GM15510 (cell line): ENCODE results near the gene ZMIZ1.

Experiments
- POLR2A ChIP-seq: IDR thresholded peaks from 3 replicates; pipeline ENCODE4 v1.6.1; 2011; ENCODE audit warnings: borderline replicate concordance; ENCODE audit not compliant: insufficient read length; ENCODE audit errors: extremely low read depth

Gene ZMIZ1

DNA sequence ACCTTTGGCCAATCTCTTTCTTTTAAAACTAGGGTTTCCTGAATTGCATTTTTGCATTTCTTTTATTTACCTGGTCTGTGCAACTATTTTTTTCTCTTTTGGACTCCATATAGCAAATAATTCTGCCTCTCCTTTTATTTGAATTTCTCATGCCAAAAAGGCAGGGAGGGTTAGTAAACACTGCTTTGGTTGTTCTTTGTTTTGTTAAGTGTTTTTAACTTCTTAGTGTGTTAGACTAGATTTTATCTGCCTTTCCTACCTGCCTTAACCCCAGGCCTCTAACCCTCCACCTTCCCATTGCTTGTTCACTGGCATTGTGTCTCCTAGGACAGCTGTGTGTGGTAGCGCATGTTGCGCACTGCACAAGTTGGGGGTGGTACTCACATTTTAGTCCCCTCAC is 18.1 kb downstream of the ZMIZ1 start:
- no peak for TF ChIP-seq POLR2A

GRCh38 chr10:79087721-79088120 is 19.0 kb downstream of the ZMIZ1 start:
- TF ChIP-seq POLR2A, result no peak

DNA sequence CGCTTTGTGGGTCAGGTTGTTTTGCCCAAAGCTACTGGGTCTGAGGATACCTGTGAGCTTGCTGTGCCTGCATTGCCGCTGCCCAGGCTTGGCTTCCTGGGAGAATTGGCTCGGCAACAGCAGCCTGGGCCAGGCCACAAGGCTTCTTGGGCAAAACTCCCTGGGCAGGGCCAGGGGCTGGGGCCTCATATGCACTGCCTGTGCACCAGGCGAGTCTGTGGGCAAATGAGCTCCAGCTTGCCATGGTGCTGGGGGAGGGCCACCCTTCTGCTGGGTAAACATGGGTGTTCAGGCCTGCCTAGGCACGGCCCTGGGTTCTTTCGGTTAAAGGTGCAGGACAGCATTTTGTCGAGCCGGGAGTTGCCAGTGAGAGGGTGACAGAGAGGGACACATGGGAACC is 19.4 kb downstream of the ZMIZ1 start:
- TF ChIP-seq POLR2A, result no peak

DNA sequence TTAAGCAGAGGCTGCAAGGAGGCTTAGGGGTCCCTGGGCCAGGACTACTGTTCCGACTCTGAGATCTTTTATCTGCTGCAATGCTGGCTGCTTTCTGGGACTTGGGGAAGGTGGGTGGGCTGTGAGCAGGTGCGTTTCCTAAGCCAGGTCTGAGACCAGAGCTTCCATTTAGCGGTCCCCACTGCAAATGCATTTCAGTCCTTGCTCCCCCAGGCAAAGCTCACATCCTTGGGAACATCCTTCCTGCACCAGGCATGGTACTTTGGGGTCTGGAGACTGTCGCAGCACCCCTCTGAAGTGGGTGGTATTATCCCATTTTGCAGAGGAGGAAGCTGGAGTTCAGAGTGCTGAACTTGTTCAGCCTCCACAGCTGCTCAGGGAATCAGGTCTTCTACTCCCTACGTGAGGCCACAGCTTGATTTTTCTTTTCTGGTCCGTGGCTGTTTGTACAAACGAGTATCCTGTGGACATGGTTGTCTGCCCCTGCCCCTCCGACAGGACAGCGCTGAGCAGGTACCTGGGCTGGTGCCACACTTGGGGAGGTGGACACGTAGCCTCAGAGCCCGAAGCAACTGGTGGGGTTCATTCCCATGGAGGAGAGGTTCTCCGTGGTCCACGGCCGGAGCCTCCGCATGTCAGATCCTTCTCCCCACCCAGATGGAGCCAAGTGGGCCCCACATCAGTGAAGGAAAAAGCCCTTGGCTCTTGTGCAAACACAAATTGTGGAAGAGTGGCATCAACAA is 20.0 kb downstream of the ZMIZ1 start:
- TF ChIP-seq POLR2A, result no peak

GRCh38 chr10:79089632-79090031 is 20.9 kb downstream of the ZMIZ1 start:
- TF ChIP-seq POLR2A, result no peak

DNA sequence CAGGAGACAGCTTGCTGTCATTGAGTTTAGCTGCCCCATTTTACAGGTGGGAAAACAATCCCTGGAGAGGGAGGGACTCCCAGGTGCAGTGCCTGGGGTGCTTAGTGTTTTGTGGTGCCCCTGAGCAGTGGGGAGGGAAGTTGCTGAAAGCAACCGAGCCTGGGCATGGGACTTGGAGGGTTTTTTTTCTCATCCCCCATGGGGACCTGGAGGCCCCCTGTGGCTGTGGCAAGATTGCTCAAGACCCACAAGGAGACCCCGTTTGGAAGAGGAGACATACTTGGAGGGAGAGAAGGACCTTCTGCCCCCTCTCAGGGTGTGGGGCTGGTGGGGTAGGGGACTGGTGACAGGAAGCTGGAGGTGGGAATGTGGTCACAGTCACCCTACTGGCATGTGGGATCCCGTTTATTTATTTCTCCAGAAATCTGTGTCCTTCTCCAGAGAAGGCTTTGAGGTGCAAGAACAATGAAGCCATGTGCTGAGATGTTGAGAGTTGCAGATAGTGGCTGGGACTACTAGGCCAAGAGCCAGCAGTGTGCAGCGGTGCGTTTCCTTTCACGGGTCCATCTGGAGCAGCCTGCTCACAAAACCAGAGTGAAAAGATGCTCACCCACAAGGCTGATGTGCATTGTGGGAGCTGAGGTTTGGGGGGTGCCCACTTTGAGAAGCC is 21.5 kb downstream of the ZMIZ1 start:
- no peak for TF ChIP-seq POLR2A

- TF ChIP-seq POLR2A, result no peak
Measured at GRCh38 chr10:79092292-79092896, 23.6 kb downstream of the ZMIZ1 start.

- TF ChIP-seq POLR2A, result no peak
Measured at GRCh38 chr10:79093658-79094411, 25.1 kb downstream of the ZMIZ1 start.

DNA sequence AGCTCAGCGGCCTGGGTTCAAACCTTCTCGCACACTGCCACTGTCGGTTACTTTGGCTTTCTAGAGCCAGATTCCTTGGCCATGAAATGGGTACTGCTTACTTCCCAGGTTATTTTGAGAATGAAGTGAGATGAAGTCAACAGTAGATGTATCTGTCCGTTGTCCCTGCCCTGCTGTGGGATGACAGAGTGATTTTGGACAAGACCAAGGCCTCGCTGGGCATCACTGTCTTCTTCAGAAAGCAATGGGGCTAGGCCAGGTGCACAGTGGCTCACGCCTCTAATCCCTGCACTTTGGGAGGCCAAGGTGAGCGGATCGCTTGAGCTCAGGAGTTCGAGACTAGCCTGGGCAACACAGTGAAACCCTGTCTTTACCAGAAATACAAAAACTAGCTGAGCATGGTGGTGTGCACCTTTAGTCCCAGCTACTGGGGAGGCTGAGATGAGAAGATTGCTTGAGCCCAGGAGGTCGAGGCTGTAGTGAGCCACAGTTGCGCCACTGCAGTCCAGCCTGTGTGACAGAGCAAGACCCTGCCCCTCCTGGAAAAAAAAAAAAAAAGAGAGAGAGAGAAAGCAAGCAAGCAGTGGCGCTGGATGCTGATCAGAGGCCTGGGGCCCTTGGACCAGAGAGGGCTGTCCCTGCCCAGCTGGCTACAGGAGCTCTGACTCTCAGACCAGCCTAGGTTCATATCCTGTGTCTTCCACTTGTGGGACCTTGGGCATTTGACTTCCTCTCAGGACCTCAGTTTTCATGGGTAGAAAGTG is 25.8 kb downstream of the ZMIZ1 start:
- TF ChIP-seq POLR2A, result no peak

DNA sequence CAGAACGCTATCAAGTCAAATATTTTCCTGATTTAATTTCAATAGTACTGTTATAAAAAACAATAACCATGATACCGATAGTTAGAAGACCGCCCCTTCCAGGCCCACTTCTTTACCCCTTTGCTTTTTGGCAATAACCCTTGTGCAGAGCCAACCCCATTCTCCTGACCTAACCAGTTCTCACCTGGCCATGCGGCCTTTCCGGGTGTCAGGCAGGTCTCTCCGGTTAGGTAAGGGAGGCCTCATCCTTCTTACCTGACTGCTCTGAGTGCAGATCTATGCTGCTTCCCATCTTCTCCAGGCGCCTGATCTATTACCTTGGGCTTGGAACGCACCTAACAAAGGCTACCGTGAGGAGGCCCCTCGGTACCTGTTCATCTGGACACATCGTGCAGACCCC is 26.6 kb downstream of the ZMIZ1 start:
- TF ChIP-seq POLR2A, result no peak

DNA sequence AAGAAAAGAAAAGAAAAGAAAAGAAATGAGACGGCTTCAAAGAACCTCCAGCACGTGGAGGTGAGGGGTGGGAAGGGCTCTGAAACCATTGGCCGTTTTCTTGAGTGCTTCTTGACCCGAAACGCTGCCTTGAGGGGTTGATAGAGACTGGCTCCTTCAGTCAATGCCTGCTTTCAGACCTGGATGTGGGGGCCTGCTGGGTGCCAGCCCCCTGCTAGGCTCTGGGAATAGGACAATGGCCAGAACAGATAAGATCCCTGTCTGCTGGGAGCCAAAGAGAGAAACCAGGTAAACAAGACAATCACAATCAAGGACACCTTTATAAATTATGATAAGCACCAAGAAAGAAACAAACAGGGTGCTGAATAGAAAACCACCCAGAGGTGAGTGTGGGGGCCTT is 27.7 kb downstream of the ZMIZ1 start:
- no peak for TF ChIP-seq POLR2A

- no peak for TF ChIP-seq POLR2A
Measured at GRCh38 chr10:79097021-79097872, 28.5 kb downstream of the ZMIZ1 start.

- no peak for TF ChIP-seq POLR2A
Measured at GRCh38 chr10:79098061-79098460, 29.3 kb downstream of the ZMIZ1 start.
